H9 (cell line): ENCODE results near the gene GRID2. TPM values are rescaled to one million over a fixed set of nuclear protein-coding genes. Genes with fewer than 3 reads are reported as not detected.
A peak's percentile ranks its signal among the peaks of the same experiment; 100 is the strongest.

Experiments
- DNase-seq: peaks from one replicate; pipeline ENCODE4 v3.0.0-alpha.2; 2017
- H2AFZ ChIP-seq: one replicate; pipeline ENCODE4 v1.6.1; 2013; ENCODE audit warnings: mild to moderate bottlenecking, low read length, control low read depth, moderate library complexity
- H2AK5ac ChIP-seq: 2 replicates; pipeline ENCODE4 v1.6.1; 2013; ENCODE audit warnings: low read length, control low read depth, mixed read lengths; ENCODE audit not compliant: insufficient read length
- H2BK120ac ChIP-seq: one replicate; pipeline ENCODE4 v1.6.1; 2013; ENCODE audit warnings: low read depth, mild to moderate bottlenecking, low read length, control low read depth, inconsistent platforms; ENCODE audit not compliant: poor library complexity, severe bottlenecking
- H2BK12ac ChIP-seq: 2 replicates; pipeline ENCODE4 v1.6.1; 2013; ENCODE audit warnings: low read length, control low read depth, mixed read lengths, low read depth; ENCODE audit not compliant: insufficient read length
- H2BK15ac ChIP-seq: 2 replicates; pipeline ENCODE4 v1.6.1; 2013; ENCODE audit warnings: low read depth, low read length, control low read depth
- H2BK20ac ChIP-seq: one replicate; pipeline ENCODE4 v1.6.1; 2013; ENCODE audit warnings: low read depth, mild to moderate bottlenecking, low read length, control low read depth, inconsistent platforms; ENCODE audit not compliant: poor library complexity, severe bottlenecking
- H2BK5ac ChIP-seq: 2 replicates; pipeline ENCODE4 v1.6.1; 2013; ENCODE audit warnings: low read length, control low read depth, mixed read lengths; ENCODE audit not compliant: insufficient read length
- H3K14ac ChIP-seq: 2 replicates; pipeline ENCODE4 v1.6.1; 2013; ENCODE audit warnings: low read length, control low read depth; ENCODE audit not compliant: insufficient read depth
- H3K18ac ChIP-seq: 2 replicates; pipeline ENCODE4 v1.6.1; 2013; ENCODE audit warnings: low read depth, mild to moderate bottlenecking, mixed read lengths, low read length, control low read depth; ENCODE audit not compliant: insufficient read length
- H3K23ac ChIP-seq: 2 replicates; pipeline ENCODE4 v1.6.1; 2013; ENCODE audit warnings: low read length, control low read depth, mixed read lengths, low read depth; ENCODE audit not compliant: insufficient read length
- H3K23me2 ChIP-seq: 2 replicates; pipeline ENCODE4 v1.6.1; 2013; ENCODE audit warnings: low read depth, mild to moderate bottlenecking, mixed read lengths, low read length, control low read depth; ENCODE audit not compliant: insufficient read length, poor library complexity, severe bottlenecking
- H3K27ac ChIP-seq: 2 replicates; pipeline ENCODE4 v1.5.1; 2013; ENCODE audit warnings: low read length, control low read depth, mixed read lengths, low read depth; ENCODE audit not compliant: insufficient read length
- H3K27me3 ChIP-seq: 2 replicates; pipeline ENCODE4 v1.6.1; 2013; ENCODE audit warnings: low read length, control low read depth, inconsistent platforms; ENCODE audit not compliant: insufficient read depth
- H3K4ac ChIP-seq: 2 replicates; pipeline ENCODE4 v1.6.1; 2013; ENCODE audit warnings: low read depth, mild to moderate bottlenecking, control low read depth, inconsistent platforms, low read length, moderate library complexity
- H3K4me1 ChIP-seq: 2 replicates; pipeline ENCODE4 v1.6.1; 2013; ENCODE audit warnings: low read length, control low read depth, inconsistent platforms; ENCODE audit not compliant: insufficient read depth
- H3K4me2 ChIP-seq: 2 replicates; pipeline ENCODE4 v1.6.1; 2013; ENCODE audit warnings: low read length, control low read depth, mixed read lengths; ENCODE audit not compliant: insufficient read length, insufficient read depth
- H3K56ac ChIP-seq: 2 replicates; pipeline ENCODE4 v1.6.1; 2013; ENCODE audit warnings: low read depth, mild to moderate bottlenecking, mixed read lengths, low read length, control low read depth; ENCODE audit not compliant: insufficient read length
- H3K79me1 ChIP-seq: 2 replicates; pipeline ENCODE4 v1.6.1; 2013; ENCODE audit warnings: low read depth, mild to moderate bottlenecking, moderate library complexity, low read length, control low read depth, inconsistent platforms; ENCODE audit not compliant: insufficient read depth, poor library complexity, severe bottlenecking
- H3K79me2 ChIP-seq: 2 replicates; pipeline ENCODE4 v1.6.1; 2013; ENCODE audit warnings: low read length, control low read depth, inconsistent platforms; ENCODE audit not compliant: insufficient read depth
- H3K9ac ChIP-seq: 2 replicates; pipeline ENCODE4 v1.6.1; 2013; ENCODE audit warnings: low read length, control low read depth, mixed read lengths; ENCODE audit not compliant: insufficient read length; ENCODE audit errors: extremely low read depth
- H3K9me3 ChIP-seq: one replicate; pipeline ENCODE4 v1.6.1; 2013; ENCODE audit warnings: low read depth, low read length, inconsistent platforms; ENCODE audit not compliant: control insufficient read depth
- H3T11ph ChIP-seq: one replicate; pipeline ENCODE4 v1.6.1; 2013; ENCODE audit warnings: mild to moderate bottlenecking, low read length, control low read depth, inconsistent platforms
- H4K20me1 ChIP-seq: one replicate; pipeline ENCODE4 v1.6.1; 2013; ENCODE audit not compliant: control insufficient read depth, insufficient read length, insufficient read depth
- H4K5ac ChIP-seq: 2 replicates; pipeline ENCODE4 v1.6.1; 2013; ENCODE audit warnings: low read depth, mild to moderate bottlenecking, mixed read lengths, low read length, control low read depth; ENCODE audit not compliant: insufficient read length
- H4K8ac ChIP-seq: replicated peaks from 2 replicates; pipeline ENCODE4 v1.6.1; 2013; ENCODE audit warnings: low read length, control low read depth, mixed read lengths, low read depth; ENCODE audit not compliant: insufficient read length
- H4K91ac ChIP-seq: 2 replicates; pipeline ENCODE4 v1.6.1; 2013; ENCODE audit warnings: low read depth, mild to moderate bottlenecking, moderate library complexity, mixed read lengths, low read length, control low read depth; ENCODE audit not compliant: insufficient read length
- H3K27ac Mint-ChIP-seq, 3 experiments: 2 replicates in 2 of 3; 3 replicates in 1 of 3; pipeline ENCODE4 v1.8.0; 2020 to 2021; ENCODE audit warnings: mixed read lengths in 3 of 3, mild to moderate bottlenecking in 1 of 3, moderate library complexity in 1 of 3
- H3K27me3 Mint-ChIP-seq: 2 replicates; pipeline ENCODE4 v1.8.0; 2021; ENCODE audit warnings: low read depth, mild to moderate bottlenecking, moderate library complexity, mixed read lengths
- H3K36me3 Mint-ChIP-seq, 3 experiments: 2 replicates in 2 of 3; 3 replicates in 1 of 3; pipeline ENCODE4 v1.8.0; 2020 to 2021; ENCODE audit warnings: low read depth in 3 of 3, mixed read lengths in 3 of 3; ENCODE audit not compliant: insufficient read depth in 1 of 3
- H3K4me1 Mint-ChIP-seq, 2 experiments: 2 replicates each; pipeline ENCODE4 v1.8.0; 2020; ENCODE audit warnings: mixed read lengths in 2 of 2
- H3K4me3 Mint-ChIP-seq, 2 experiments: 2 replicates in 1 of 2; 3 replicates in 1 of 2; pipeline ENCODE4 v1.8.0; 2020 to 2021; ENCODE audit warnings: mild to moderate bottlenecking in 2 of 2, mixed read lengths in 2 of 2, moderate library complexity in 1 of 2
- H3K9me3 Mint-ChIP-seq, 2 experiments: 2 replicates in 1 of 2; 3 replicates in 1 of 2; pipeline ENCODE4 v1.8.0; 2020; ENCODE audit warnings: mild to moderate bottlenecking in 2 of 2, mixed read lengths in 2 of 2, moderate library complexity in 1 of 2
- WGBS: extraction: QIAGEN DNeasy Blood & Tissue Kit; methylation state at CpG from one replicate; pipeline ENCODE4 v1.1.7; 2013; ENCODE audit warnings: missing lambda C conversion rate, low lambda C conversion rate, mixed read lengths; ENCODE audit not compliant: insufficient read length; ENCODE audit errors: extremely low coverage; 5-methylcytosine and 5-hydroxymethylcytosine counted together
- total RNA-seq: library from RNA; stranded (reverse); gene quantifications from 2 replicates; pipeline ENCODE4 v1.2.1, GENCODE V29; 2021
- TF ChIP-seq, protein P1 (sequence below): fragments of 200-600 bp; sonication (generic); conservative IDR thresholded peaks from 3 replicates; pipeline ENCODE4 v1.8.0; 2021; ENCODE audit warnings: antibody characterized with exemption, mild to moderate bottlenecking

GRID2 gene
- total RNA-seq, 1 experiment from 2014 or later = 21.8 TPM

DNA sequence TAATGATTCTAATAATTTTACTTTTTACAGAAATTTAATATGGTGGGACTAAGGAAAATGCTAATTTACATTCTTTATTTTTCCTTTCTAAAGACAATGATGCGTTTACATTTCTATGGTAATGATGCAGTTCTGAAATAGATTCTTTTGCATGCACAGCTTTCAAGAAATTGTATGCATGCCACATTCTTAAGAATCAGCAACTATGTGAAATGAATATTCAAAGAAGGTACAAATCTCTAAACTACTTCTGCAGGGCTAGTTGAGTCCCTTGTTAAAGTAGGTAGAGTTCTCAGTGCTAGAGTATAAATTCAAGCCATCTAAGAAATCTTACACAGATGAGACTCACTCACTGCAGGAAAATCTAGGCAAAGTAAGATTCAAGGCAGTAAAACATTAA, 24.5 kb upstream of the GRID2 start:
- no peaks in the 10 kb centered on the region; the same call in 1 of the 2 replicates for H3K4me1 ChIP-seq
- peak overlapping the region in 1 of 2 experiments; percentile 70; a peak in 4 of 5 replicates for H3K4me3 Mint-ChIP-seq
- H2BK12ac ChIP-seq = no peak overlapping the region
- no peak overlapping the region for H2BK20ac ChIP-seq
- H3K9me3 Mint-ChIP-seq = peaks cover 6 to 17% of the 10 kb centered on the region in 2 experiments; a peak in 4 of 5 replicates
- H2BK15ac ChIP-seq = no peak overlapping the region
- H2AFZ ChIP-seq = no peak overlapping the region
- H4K20me1 ChIP-seq = no peaks in the 10 kb centered on the region
- TF ChIP-seq, protein P1, sequence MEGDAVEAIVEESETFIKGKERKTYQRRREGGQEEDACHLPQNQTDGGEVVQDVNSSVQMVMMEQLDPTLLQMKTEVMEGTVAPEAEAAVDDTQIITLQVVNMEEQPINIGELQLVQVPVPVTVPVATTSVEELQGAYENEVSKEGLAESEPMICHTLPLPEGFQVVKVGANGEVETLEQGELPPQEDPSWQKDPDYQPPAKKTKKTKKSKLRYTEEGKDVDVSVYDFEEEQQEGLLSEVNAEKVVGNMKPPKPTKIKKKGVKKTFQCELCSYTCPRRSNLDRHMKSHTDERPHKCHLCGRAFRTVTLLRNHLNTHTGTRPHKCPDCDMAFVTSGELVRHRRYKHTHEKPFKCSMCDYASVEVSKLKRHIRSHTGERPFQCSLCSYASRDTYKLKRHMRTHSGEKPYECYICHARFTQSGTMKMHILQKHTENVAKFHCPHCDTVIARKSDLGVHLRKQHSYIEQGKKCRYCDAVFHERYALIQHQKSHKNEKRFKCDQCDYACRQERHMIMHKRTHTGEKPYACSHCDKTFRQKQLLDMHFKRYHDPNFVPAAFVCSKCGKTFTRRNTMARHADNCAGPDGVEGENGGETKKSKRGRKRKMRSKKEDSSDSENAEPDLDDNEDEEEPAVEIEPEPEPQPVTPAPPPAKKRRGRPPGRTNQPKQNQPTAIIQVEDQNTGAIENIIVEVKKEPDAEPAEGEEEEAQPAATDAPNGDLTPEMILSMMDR = no peak
- H3K9me3 ChIP-seq = no peaks in the 10 kb centered on the region
- DNase-seq = no peak
- no peak overlapping the region for H2BK5ac ChIP-seq
- no peak overlapping the region for H3K56ac ChIP-seq
- H3K18ac ChIP-seq = no peak overlapping the region
- no peak overlapping the region for H4K91ac ChIP-seq
- peak overlapping the region; percentile 62 for H3K4me2 ChIP-seq
- no peak overlapping the region for H2AK5ac ChIP-seq
- no peaks in the 10 kb centered on the region for H3K23me2 ChIP-seq
- H3K27me3 ChIP-seq = no peaks in the 10 kb centered on the region
- H3K27ac Mint-ChIP-seq = peak overlapping the region; percentile 52 to 99 (median 99); a peak in 5 of 7 replicates
- no peaks in the 10 kb centered on the region for H3K27me3 Mint-ChIP-seq
- peaks cover 17% of the 10 kb centered on the region; the same call in 1 of the 2 replicates for H3K79me2 ChIP-seq
- H3K4ac ChIP-seq = no peak overlapping the region
- H3K79me1 ChIP-seq = no peaks in the 10 kb centered on the region
- peaks cover 9 to 15% (median 13%) of the 10 kb centered on the region in 3 experiments; a peak in 6 of 7 replicates for H3K36me3 Mint-ChIP-seq
- H3K4me1 Mint-ChIP-seq = peaks cover 34 to 41% of the 10 kb centered on the region in 2 experiments
- H3K23ac ChIP-seq = no peak overlapping the region
- WGBS = no CpG with 5 or more reads among the region's 1 CpG
- no peak overlapping the region for H2BK120ac ChIP-seq
- no peak overlapping the region for H4K5ac ChIP-seq
- no peak overlapping the region for H3T11ph ChIP-seq
- H3K9ac ChIP-seq = peak overlapping the region; percentile 7
- H3K14ac ChIP-seq = no peak overlapping the region
- no peak overlapping the region for H4K8ac ChIP-seq
- H3K27ac ChIP-seq = peak overlapping the region; percentile 73
